VCaP (cell line): Measurements from ENCODE around the gene SERHL2.
"Not testable (repeated sequence)": the region's sequence is repeated elsewhere in the genome, so short reads cannot be mapped to it uniquely, and the experiment has no call there.

Source experiments
- H3K27ac ChIP-seq: fragments of 450-650 bp; 2 replicates; pipeline ENCODE4 v1.5.1; 2017
- CTCF ChIP-seq: fragments of 450-650 bp; conservative IDR thresholded peaks from 2 replicates; pipeline ENCODE4 v1.5.1; 2017; ENCODE audit warnings: mild to moderate bottlenecking, moderate library complexity

SERHL2 gene

GRCh38 chr22:42519525-42520401 is 34.0 kb upstream of the SERHL2 start, which contains the start of gene RRP7A:
Gene RRP7A, minus strand, starts transcription at chr22:42519796. Its CDS starts 10 bp downstream, at chr22:42519786.
- no peak for TF ChIP-seq CTCF
- H3K27ac ChIP-seq, result peak within 1 kb of the TSS; percentile 38; the same call in 1 of the 2 replicates

- no peak overlapping the region for H3K27ac ChIP-seq
- no peak for TF ChIP-seq CTCF
Observed at GRCh38 chr22:42521228-42521546, 32.6 kb upstream of the SERHL2 start.

- no peak for TF ChIP-seq CTCF
- H3K27ac ChIP-seq, result no peak overlapping the region
Observed at GRCh38 chr22:42522546-42522945, 31.2 kb upstream of the SERHL2 start.

GRCh38 chr22:42528591-42529307 is 25.0 kb upstream of the SERHL2 start:
- TF ChIP-seq CTCF, result no peak
- H3K27ac ChIP-seq, result no peak overlapping the region

- not testable (repeated sequence) for H3K27ac ChIP-seq
Observed at GRCh38 chr22:42529435-42529834, 24.3 kb upstream of the SERHL2 start.

- H3K27ac ChIP-seq, result not testable (repeated sequence)
Observed at GRCh38 chr22:42531401-42532084, 22.2 kb upstream of the SERHL2 start.

GRCh38 chr22:42533638-42533977 is 20.1 kb upstream of the SERHL2 start:
- no peak for TF ChIP-seq CTCF
- H3K27ac ChIP-seq, result no peak overlapping the region

- not testable (repeated sequence) for H3K27ac ChIP-seq
Observed at GRCh38 chr22:42535082-42535731, 18.5 kb upstream of the SERHL2 start.
